ENCODE measurements around the gene SLITRK1. TPM values are rescaled to one million over a fixed set of nuclear protein-coding genes. Genes with fewer than 3 reads are reported as not detected.

SLITRK1 gene
- total and polyA plus RNA-seq, 9 of the 15 experiments (the other 6 are each of a cell fraction or from before 2014, with no cell fraction given): not detected

DNA sequence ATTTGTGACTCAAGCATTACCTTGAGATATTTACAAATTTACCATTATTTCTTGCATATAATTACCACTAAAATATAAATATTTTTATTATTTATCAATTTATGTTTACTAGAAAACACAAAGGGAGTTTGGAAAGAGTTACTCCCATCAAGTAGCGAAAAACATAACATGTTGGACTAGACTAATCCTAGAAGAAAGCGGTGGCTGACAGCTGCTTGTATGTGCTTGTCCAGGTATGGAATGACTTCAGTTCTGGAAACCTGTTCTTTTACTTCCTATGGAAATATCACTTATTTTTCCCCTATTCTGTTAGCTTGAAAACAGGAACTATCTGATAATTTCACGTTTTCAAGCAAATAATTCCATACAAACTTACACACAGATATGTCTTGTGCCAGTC is 28.5 kb downstream of the SLITRK1 start:
- BruUV-seq (replicated peaks): no TSS peak
- H3K36me3 ChIP-seq (ENCODE audit: control insufficient read depth, insufficient read depth, low read length): no peaks in the 10 kb centered on the region
- H3K9ac ChIP-seq (ENCODE audit: insufficient read depth in 1 of 2, low read depth in 2 of 2, low read length in 2 of 2): no peak overlapping the region
- no peaks in the 10 kb centered on the region for H3K9me3 ChIP-seq (replicated peaks; ENCODE audit: control insufficient read depth, insufficient read depth, low read depth, low read length)
- intact Hi-C loops (cut with micrococcal nuclease): no loop called here
- WGBS (ENCODE audit: insufficient coverage, low coverage, missing lambda C conversion rate): 0% methylated on average over 3 of the region's 3 CpGs
- H4K20me1 ChIP-seq (replicated peaks; ENCODE audit: control insufficient read depth, insufficient read depth, low read length): no peaks in the 10 kb centered on the region
- in situ Hi-C loops (cut with MboI): no loop called here
- TF ChIP-seq ZNF212 (CRISPR knock-in tag; IDR thresholded peaks at IDR 0.05) (no peak), NFRKB (IDR thresholded peaks at IDR 0.05; ENCODE audit: low read depth) (no peak), CC2D1A (IDR thresholded peaks at IDR 0.05) (no peak), NEUROD1 (IDR thresholded peaks at IDR 0.05; ENCODE audit: borderline replicate concordance, low read depth, low read length, partially characterized antibody) (no peak), THAP12 (CRISPR knock-in tag; IDR thresholded peaks at IDR 0.05) (no peak), ZBTB7A (IDR thresholded peaks at IDR 0.05; ENCODE audit: borderline replicate concordance, control insufficient read depth, low read depth, low read length) (no peak), BRD9 (IDR thresholded peaks at IDR 0.05; ENCODE audit: low read depth, partially characterized antibody) (no peak), MAZ (CRISPR knock-in tag; conservative IDR thresholded peaks at IDR 0.05 in 1 of 2, IDR thresholded peaks at IDR 0.05 in 1 of 2) (no peak), EP400 (IDR thresholded peaks at IDR 0.05) (no peak), ZNF444 (CRISPR knock-in tag; IDR thresholded peaks at IDR 0.05) (no peak), ZNF140 (CRISPR knock-in tag; IDR thresholded peaks at IDR 0.05) (no peak), ZC3H8 (IDR thresholded peaks at IDR 0.05) (no peak), CBFA2T3 (IDR thresholded peaks at IDR 0.05) (no peak), TSC22D4 (tag; IDR thresholded peaks at IDR 0.05) (no peak), HNRNPUL1 (IDR thresholded peaks at IDR 0.05; ENCODE audit: low read length) (no peak)
- no peak overlapping the region for H3K4me2 ChIP-seq (ENCODE audit: insufficient read depth, low read length)
- FAIRE-seq: no peak
- no peaks in the 10 kb centered on the region for H3K9me1 ChIP-seq (ENCODE audit: control insufficient read depth, insufficient read depth, low read length)
- H3K27me3 ChIP-seq (ENCODE audit: control insufficient read depth in 2 of 2, insufficient read depth in 2 of 2, low read length in 2 of 2): no peaks in the 10 kb centered on the region
- POLR2A ChIA-PET: no interaction called here
- H3K4me3 ChIP-seq: no peak overlapping the region
- ATAC-seq: no peak
- CTCF ChIA-PET (ENCODE audit: low intra/inter-chr PET ratio): no interaction called here
- H3K4me1 ChIP-seq (replicated peaks in 1 of 2; ENCODE audit: control insufficient read depth in 2 of 2, insufficient read depth in 2 of 2, low read length in 2 of 2): no peaks in the 10 kb centered on the region
- no peak overlapping the region for H2AFZ ChIP-seq (ENCODE audit: low read depth, low read length)
- no peak for DNase-seq (ENCODE audit: extremely low read depth in 1 of 4, low spot score in 3 of 4)
- H3K79me2 ChIP-seq (ENCODE audit: control insufficient read depth, insufficient read depth, low read length): no peaks in the 10 kb centered on the region
- H3K27ac ChIP-seq (ENCODE audit: extremely low read depth, low read depth, low read length): no peak overlapping the region
